ENCODE results near the gene NRXN2. TPM values are rescaled to one million over a fixed set of nuclear protein-coding genes. Genes with fewer than 3 reads are reported as not detected.
A peak's percentile ranks its signal among the peaks of the same experiment; 100 is the strongest.

Gene NRXN2
- total and polyA plus RNA-seq, 5 donors from 2014 or later: 0.42 TPM; not detected in 4

DNA sequence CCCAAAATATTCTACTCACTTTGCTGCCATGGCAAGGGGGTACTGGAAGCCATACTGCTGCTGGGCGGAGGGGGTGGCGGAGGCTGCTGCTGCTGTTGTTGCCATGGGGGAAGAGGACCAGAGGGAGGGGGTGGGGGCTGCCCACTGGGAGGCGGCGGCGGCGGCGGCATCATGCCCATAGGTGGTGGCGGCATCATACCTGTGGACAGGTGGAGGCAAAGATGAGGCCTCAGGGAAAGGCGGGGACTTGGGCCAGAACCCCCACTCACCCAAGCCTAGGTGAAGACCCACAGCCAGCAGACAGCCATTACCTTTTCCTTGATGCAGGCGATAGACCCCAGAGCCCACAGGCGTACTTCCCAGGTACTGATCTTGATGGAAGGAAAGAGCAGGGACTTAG, 43.9 kb upstream of the NRXN2 start:
- DNase-seq: no peak
- Mint-ChIP-seq H3K27ac (peak overlapping the region in 2 of 3 donors; percentile 90 to 91), H3K9me3 (no peaks in the 10 kb centered on the region), H3K4me1 (peaks cover 37 to 94% (median 65%) of the 10 kb centered on the region in 4 donors), H3K36me3 (peaks cover 67% of the 10 kb centered on the region), H3K27me3 (peaks cover 15% of the 10 kb centered on the region), H3K4me3 (peak overlapping the region; percentile 24 to 96 (median 72))
- Histone ChIP-seq H3K9me3 (ENCODE audit: control insufficient read depth in 2 of 2, low read length in 2 of 2) (no peaks in the 10 kb centered on the region), H3K27ac (ENCODE audit: insufficient read depth, low read length, poor library complexity, severe bottlenecking) (peak overlapping the region; percentile 80), H3K4me1 (ENCODE audit: control insufficient read depth, insufficient read depth, low read length, poor library complexity, severe bottlenecking) (peaks cover 96% of the 10 kb centered on the region), H3K36me3 (ENCODE audit: control insufficient read depth, insufficient read depth, low read length) (peaks cover 84% of the 10 kb centered on the region), H3K27me3 (ENCODE audit: control insufficient read depth, insufficient read depth, low read length) (no peaks in the 10 kb centered on the region), H3K4me3 (ENCODE audit: low read depth, low read length) (peak overlapping the region; percentile 11)
- ATAC-seq (ENCODE audit: low read depth in 2 of 2): no peak

DNA sequence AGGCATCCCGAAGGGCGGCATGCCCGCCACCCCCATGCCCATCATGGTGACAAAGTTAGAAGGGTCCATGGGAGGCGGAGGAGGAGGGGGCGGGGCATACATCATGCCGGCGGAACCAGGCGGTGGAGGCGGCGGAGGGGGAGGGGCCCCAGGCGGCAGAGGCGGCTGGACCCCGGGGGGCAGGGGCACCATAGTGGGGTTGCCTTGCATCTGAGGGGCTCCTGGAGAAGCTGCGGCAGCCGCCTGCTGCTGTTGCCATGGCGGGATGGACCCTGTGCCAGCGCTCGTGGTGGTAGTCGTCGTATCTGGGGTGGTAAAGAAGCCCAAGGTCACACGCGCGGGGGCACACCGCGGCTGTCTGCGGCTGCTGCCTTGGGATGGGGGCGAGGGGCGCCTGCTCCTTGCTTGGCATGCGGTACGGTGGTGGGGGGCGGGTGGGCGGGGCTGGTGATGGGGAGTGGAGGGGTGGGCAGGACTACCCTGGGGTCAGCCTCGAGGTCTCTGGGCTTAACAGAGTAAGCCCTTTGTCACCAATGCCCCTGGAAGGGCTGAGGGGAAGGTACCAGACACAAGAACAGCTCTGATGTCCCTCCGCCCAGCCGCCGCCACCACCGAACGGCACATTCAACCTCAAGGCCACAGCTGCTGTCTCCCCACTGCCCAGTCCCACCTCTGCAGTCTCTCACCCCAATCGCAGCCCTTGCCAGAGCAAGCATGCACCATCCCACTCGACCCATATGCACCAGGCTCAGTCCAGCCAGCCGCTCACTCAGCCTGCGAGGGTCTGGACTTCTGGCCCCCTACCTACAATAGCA, 43.1 kb upstream of the NRXN2 start:
- H3K27ac ChIP-seq (ENCODE audit: insufficient read depth, low read length, poor library complexity, severe bottlenecking): peak overlapping the region; percentile 80
- peaks cover 76% of the 10 kb centered on the region for H3K36me3 ChIP-seq (ENCODE audit: control insufficient read depth, insufficient read depth, low read length)
- no peak for ATAC-seq (ENCODE audit: low read depth in 2 of 2)
- H3K4me1 ChIP-seq (ENCODE audit: control insufficient read depth, insufficient read depth, low read length, poor library complexity, severe bottlenecking): peaks cover 96% of the 10 kb centered on the region
- Mint-ChIP-seq H3K27ac (peak overlapping the region; percentile 87 to 92 (median 90)), H3K27me3 (peaks cover 15% of the 10 kb centered on the region), H3K9me3 (no peaks in the 10 kb centered on the region), H3K4me1 (peaks cover 31 to 94% (median 63%) of the 10 kb centered on the region in 4 donors), H3K36me3 (peaks cover 61% of the 10 kb centered on the region), H3K4me3 (peak overlapping the region; percentile 56 to 87 (median 78))
- H3K4me3 ChIP-seq (ENCODE audit: low read depth, low read length): no peak overlapping the region
- DNase-seq: no peak
- H3K27me3 ChIP-seq (ENCODE audit: control insufficient read depth, insufficient read depth, low read length): no peaks in the 10 kb centered on the region
- H3K9me3 ChIP-seq (ENCODE audit: control insufficient read depth in 2 of 2, low read length in 2 of 2): no peaks in the 10 kb centered on the region

DNA sequence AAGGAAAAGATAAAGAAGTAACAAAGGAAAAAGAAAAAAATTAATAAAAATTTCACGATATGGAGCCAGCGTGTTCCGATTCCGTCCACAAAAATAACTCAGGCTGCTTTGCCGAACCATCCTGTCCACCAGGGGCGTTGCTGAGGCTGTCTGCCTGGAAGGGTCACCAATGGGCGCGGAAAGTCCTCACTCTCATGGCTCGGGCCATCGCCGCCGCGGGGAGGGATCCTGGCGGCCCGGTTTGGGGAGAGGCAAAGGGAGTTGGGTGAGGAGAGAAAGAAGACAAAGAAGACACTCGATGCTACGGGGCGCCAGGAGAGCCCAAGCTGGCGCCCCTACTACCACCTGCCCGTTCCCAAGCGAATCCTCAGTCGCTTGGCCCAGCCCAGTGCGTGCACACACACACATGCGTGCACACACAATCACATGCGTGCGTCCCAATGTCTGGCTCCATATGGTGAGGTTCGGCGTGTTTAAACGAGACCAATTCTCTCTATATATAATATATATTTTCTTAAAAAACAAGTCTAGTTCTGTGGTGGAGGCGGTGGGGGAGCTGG, 42.4 kb upstream of the NRXN2 start:
- Mint-ChIP-seq H3K27me3 (peaks cover 15% of the 10 kb centered on the region), H3K4me3 (peak overlapping the region; percentile 86 to 94 (median 86)), H3K4me1 (peaks cover 31 to 94% (median 64%) of the 10 kb centered on the region in 4 donors), H3K36me3 (peaks cover 59% of the 10 kb centered on the region), H3K27ac (peak overlapping the region; percentile 69 to 99 (median 90)), H3K9me3 (peaks cover 0 to 2% (median 0%) of the 10 kb centered on the region in 7 donors)
- Histone ChIP-seq H3K36me3 (ENCODE audit: control insufficient read depth, insufficient read depth, low read length) (peaks cover 69% of the 10 kb centered on the region), H3K27me3 (ENCODE audit: control insufficient read depth, insufficient read depth, low read length) (no peaks in the 10 kb centered on the region), H3K4me3 (ENCODE audit: low read depth, low read length) (peak overlapping the region; percentile 68), H3K4me1 (ENCODE audit: control insufficient read depth, insufficient read depth, low read length, poor library complexity, severe bottlenecking) (peaks cover 96% of the 10 kb centered on the region), H3K9me3 (ENCODE audit: control insufficient read depth in 2 of 2, low read length in 2 of 2) (no peaks in the 10 kb centered on the region), H3K27ac (ENCODE audit: insufficient read depth, low read length, poor library complexity, severe bottlenecking) (peak overlapping the region; percentile 2)
- ATAC-seq (ENCODE audit: low read depth in 2 of 2) (no peak), DNase-seq (no peak)

DNA sequence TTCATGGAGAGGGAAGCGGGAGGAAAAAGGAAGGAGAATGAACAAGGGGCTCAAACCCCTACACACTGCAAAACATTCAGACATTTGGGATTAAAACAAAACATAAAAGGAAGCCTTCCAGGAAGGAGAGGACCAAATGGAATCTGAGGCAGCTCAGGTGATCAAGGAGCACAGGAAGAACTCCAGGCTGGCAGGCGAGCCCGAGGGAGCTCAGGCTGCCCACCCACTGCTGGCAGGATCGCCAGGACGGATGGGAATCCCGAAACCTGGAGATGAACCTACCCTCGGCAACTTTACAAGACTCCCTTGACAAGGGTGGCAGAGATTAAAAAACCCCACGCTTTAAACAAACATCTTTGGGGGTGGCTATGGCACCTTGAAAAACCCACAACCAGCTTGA, 41.8 kb upstream of the NRXN2 start:
- ATAC-seq (ENCODE audit: low read depth in 2 of 2) (no peak), DNase-seq (no peak)
- peaks cover 63% of the 10 kb centered on the region for H3K36me3 ChIP-seq (ENCODE audit: control insufficient read depth, insufficient read depth, low read length)
- peak overlapping the region; percentile 72 for H3K27ac ChIP-seq (ENCODE audit: insufficient read depth, low read length, poor library complexity, severe bottlenecking)
- H3K4me1 ChIP-seq (ENCODE audit: control insufficient read depth, insufficient read depth, low read length, poor library complexity, severe bottlenecking): peaks cover 96% of the 10 kb centered on the region
- peak overlapping the region; percentile 68 for H3K4me3 ChIP-seq (ENCODE audit: low read depth, low read length)
- Mint-ChIP-seq H3K36me3 (peaks cover 56% of the 10 kb centered on the region), H3K9me3 (peaks cover 0 to 2% (median 0%) of the 10 kb centered on the region in 7 donors), H3K27ac (peak overlapping the region; percentile 90 to 99 (median 96)), H3K27me3 (peaks cover 15% of the 10 kb centered on the region), H3K4me1 (peaks cover 31 to 95% (median 62%) of the 10 kb centered on the region in 4 donors), H3K4me3 (peak overlapping the region; percentile 86 to 94 (median 86))
- no peaks in the 10 kb centered on the region for H3K27me3 ChIP-seq (ENCODE audit: control insufficient read depth, insufficient read depth, low read length)
- H3K9me3 ChIP-seq (ENCODE audit: control insufficient read depth in 2 of 2, low read length in 2 of 2): no peaks in the 10 kb centered on the region

DNA sequence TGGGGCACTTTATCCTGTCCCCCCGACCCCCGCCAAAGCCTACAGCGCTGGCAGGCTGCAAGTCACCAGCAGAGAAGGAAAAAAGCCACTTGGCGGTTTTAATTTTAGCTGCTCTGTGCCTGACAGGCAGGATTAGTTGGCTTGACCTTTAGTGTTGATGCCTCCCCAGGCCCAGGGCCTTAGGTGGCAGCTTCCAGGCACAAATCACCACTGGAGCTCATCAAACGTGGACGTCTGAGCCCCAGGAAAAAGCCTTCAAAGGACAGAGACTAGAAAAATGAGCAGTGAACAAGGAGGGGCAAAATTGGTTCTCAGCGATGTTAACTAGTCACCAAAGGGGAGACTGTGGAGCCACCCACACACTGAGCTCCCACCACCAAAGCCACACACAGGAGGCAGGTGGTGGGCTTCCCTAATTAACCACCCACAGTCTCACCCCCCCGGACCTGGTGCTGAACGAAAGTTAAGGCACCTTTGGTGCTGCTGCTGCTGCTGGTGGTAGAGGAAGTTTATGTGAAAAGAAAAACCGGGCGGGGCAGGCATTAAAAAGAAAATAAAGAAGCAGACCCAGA, 41.1 kb upstream of the NRXN2 start:
- Mint-ChIP-seq H3K4me1 (peaks cover 31 to 95% (median 57%) of the 10 kb centered on the region in 4 donors), H3K36me3 (peaks cover 50% of the 10 kb centered on the region), H3K9me3 (peaks cover 0 to 2% (median 0%) of the 10 kb centered on the region in 7 donors), H3K27ac (peak overlapping the region; percentile 90 to 99 (median 96)), H3K27me3 (peaks cover 15% of the 10 kb centered on the region), H3K4me3 (peak overlapping the region; percentile 86 to 94 (median 86))
- Histone ChIP-seq H3K27me3 (ENCODE audit: control insufficient read depth, insufficient read depth, low read length) (no peaks in the 10 kb centered on the region), H3K27ac (ENCODE audit: insufficient read depth, low read length, poor library complexity, severe bottlenecking) (peak overlapping the region; percentile 72), H3K4me1 (ENCODE audit: control insufficient read depth, insufficient read depth, low read length, poor library complexity, severe bottlenecking) (peaks cover 97% of the 10 kb centered on the region), H3K36me3 (ENCODE audit: control insufficient read depth, insufficient read depth, low read length) (peaks cover 57% of the 10 kb centered on the region), H3K4me3 (ENCODE audit: low read depth, low read length) (peak overlapping the region; percentile 68), H3K9me3 (ENCODE audit: control insufficient read depth in 2 of 2, low read length in 2 of 2) (no peaks in the 10 kb centered on the region)
- peak; percentile 36 to 43 for ATAC-seq (ENCODE audit: low read depth in 2 of 2)
- DNase-seq: peak; percentile 46 to 88 (median 77)

DNA sequence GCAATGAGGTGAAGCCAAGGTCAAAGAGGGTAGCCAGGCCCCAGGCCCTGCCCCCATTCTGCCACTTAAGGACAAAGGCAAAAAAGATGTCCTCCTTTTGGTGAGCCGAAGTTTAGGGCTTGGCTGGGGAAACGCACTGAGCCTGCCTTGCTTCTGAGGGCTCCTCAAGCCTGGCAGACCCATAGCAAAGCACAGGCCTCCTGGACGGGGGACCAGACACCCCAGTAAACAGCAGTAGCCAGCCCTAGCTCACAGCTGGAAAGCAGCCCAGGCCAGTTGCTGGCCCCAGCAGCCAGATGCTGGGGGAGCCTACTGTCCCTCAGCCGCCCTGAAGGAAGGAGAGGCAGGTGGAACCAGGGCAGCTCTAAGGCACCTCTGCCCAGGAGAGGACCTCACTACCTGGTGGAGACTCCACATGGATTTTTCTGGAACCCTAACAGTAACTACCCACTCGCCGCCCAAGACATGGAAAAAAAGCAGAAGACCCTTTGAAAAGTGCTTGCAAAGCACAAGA, 40.6 kb upstream of the NRXN2 start:
- ATAC-seq (ENCODE audit: low read depth in 2 of 2): no peak
- peaks cover 44% of the 10 kb centered on the region for H3K36me3 Mint-ChIP-seq

More for the DNA sequence above, 40.6 kb upstream of the NRXN2 start:
- Histone ChIP-seq H3K27ac (ENCODE audit: insufficient read depth, low read length, poor library complexity, severe bottlenecking) (peak overlapping the region; percentile 72), H3K4me3 (ENCODE audit: low read depth, low read length) (peak overlapping the region; percentile 68), H3K4me1 (ENCODE audit: control insufficient read depth, insufficient read depth, low read length, poor library complexity, severe bottlenecking) (peaks cover 96% of the 10 kb centered on the region), H3K9me3 (ENCODE audit: control insufficient read depth in 2 of 2, low read length in 2 of 2) (no peaks in the 10 kb centered on the region), H3K36me3 (ENCODE audit: control insufficient read depth, insufficient read depth, low read length) (peaks cover 51% of the 10 kb centered on the region), H3K27me3 (ENCODE audit: control insufficient read depth, insufficient read depth, low read length) (no peaks in the 10 kb centered on the region)
- peaks cover 31 to 95% (median 53%) of the 10 kb centered on the region in 4 donors for H3K4me1 Mint-ChIP-seq
- DNase-seq: peak in 1 of 3 donors; percentile 25
- peak overlapping the region; percentile 90 to 99 (median 96) for H3K27ac Mint-ChIP-seq
- H3K27me3 Mint-ChIP-seq: peaks cover 15% of the 10 kb centered on the region
- H3K4me3 Mint-ChIP-seq: peak overlapping the region; percentile 86 to 94 (median 86)
- H3K9me3 Mint-ChIP-seq: peaks cover 0 to 2% (median 0%) of the 10 kb centered on the region in 7 donors
